WI38 (cell line): ENCODE measurements around the gene TNN.

Source experiments
- H3K4me3 ChIP-seq: 2 replicates; pipeline ENCODE4 v1.5.1; 2011; ENCODE audit warnings: low read depth, mild to moderate bottlenecking, control low read depth, low read length
- CTCF ChIP-seq: IDR thresholded peaks from 2 replicates; pipeline ENCODE4 v1.5.1; 2012; ENCODE audit warnings: low read depth, mild to moderate bottlenecking, control low read depth, low read length

Gene TNN

GRCh38 chr1:175157200-175157599, 89.6 kb downstream of the TNN start:
- no peak overlapping the region for H3K4me3 ChIP-seq
- TF ChIP-seq CTCF = no peak

DNA sequence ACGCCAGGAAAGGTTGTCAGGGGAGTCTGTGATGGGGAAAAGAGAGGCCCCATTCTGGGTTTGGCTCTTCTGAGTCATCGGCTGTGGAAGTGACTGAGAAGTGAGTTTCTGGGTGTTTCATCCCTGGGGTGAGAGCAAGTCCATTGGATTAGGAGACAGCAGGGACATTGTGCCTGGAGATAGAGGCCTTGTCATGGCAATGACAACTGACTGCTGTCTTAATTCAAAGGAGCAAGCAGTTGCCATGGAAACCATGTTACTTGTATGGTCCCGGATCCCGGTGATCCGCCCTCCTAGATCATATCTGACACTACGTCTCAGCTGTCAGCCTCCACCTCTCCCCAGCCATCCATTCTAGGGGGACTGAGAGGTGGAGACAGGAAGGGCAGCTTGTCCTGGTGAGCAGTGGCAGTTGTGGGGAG, 90.5 kb downstream of the TNN start:
- no peak overlapping the region for H3K4me3 ChIP-seq
- TF ChIP-seq CTCF = no peak

- H3K4me3 ChIP-seq = no peak overlapping the region
Observed at GRCh38 chr1:175162955-175163354, 95.3 kb downstream of the TNN start.

GRCh38 chr1:175163702-175164101, 96.1 kb downstream of the TNN start:
- TF ChIP-seq CTCF = no peak
- H3K4me3 ChIP-seq = no peak overlapping the region

More at GRCh38 chr1:175162955-175163354, 95.3 kb downstream of the TNN start:
- TF ChIP-seq CTCF = no peak

GRCh38 chr1:175164751-175165150, 97.1 kb downstream of the TNN start:
- no peak overlapping the region for H3K4me3 ChIP-seq
- no peak for TF ChIP-seq CTCF

GRCh38 chr1:175166746-175167145, 99.1 kb downstream of the TNN start:
- no peak for TF ChIP-seq CTCF
- no peak overlapping the region for H3K4me3 ChIP-seq

DNA sequence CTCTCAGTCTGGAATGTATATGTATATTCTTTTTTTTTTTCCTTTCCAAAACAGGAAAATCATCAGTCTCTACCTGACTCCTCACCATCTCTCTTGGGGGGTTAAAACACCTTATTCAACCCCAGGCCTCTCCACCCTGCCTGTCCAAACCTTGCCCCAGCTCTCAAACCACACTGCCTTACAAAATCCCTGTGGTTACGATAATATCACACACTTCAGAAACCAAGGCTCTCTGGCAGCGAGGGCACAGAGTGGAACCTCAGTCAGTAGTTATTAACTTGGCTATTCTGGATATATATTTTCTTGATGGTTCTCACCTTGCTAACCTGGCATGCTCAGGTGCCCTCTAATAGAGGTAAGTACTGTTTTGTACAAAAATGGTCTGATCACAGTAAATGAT, 100.2 kb downstream of the TNN start:
- TF ChIP-seq CTCF = no peak
- no peak overlapping the region for H3K4me3 ChIP-seq
